ENCODE results near the gene AK8. TPM values are rescaled to one million over a fixed set of nuclear protein-coding genes. Genes with fewer than 3 reads are reported as not detected.

The AK8 gene
- polyA plus RNA-seq, 1 donor, result 2.6 TPM

DNA sequence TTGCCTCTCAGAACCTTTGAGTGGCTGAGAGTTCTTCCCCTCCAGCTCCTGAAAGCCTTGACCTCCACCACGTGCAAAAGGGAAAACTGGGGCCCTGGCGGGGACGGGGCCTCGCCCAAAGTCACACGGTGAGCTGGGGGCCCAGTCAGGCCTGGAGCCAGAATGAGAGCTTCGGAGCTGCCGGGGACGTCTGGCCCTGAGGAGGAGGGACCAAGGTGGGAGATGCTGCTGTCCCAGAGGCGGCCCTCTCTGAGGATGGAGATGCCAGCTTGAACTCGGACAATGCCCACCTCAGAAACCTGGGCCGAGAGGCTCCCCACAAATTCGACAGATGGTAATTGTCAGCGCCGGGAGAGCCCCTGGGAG lies 643 bp downstream of the AK8 start:
- H3K4me1 ChIP-seq (ENCODE audit: control insufficient read depth, insufficient read depth, low read length), result peaks cover 5% of the 10 kb centered on the region
- peaks cover 4% of the 10 kb centered on the region for H3K27me3 ChIP-seq (ENCODE audit: control insufficient read depth, insufficient read depth, low read length)
- H3K36me3 ChIP-seq (ENCODE audit: control insufficient read depth, insufficient read depth, low read length), result no peaks in the 10 kb centered on the region
- no CpG with 5 or more reads among the region's 14 CpGs for WGBS (ENCODE audit: insufficient coverage, low lambda C conversion rate)
- H3K4me3 ChIP-seq (ENCODE audit: low read length), result peak overlapping the region; percentile 100
- no peak overlapping the region for H3K27ac ChIP-seq (ENCODE audit: low read length)
- no peak for DNase-seq
- no peaks in the 10 kb centered on the region for H3K9me3 ChIP-seq (ENCODE audit: control insufficient read depth, low read depth, low read length)

DNA sequence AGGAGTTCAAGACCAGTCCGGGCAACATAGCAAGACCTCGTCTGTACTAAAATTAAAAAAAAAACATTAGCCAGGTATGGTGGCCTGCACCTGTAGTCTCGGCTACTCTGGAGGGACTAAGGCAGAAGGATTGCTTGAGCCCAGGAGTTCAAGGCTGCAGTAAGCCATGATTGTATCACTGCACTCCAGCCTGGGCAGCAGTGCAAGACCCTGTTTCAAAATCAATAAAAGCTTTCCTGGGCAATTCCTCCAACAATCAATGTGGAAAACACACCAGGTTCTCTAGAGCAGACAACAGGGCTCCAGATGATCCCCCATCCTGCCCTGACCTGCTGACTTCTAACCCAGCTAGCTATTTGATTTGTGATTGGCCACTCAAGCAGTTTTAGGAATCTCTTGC lies 1.2 kb downstream of the AK8 start:
- DNase-seq, result no peak
- H3K36me3 ChIP-seq (ENCODE audit: control insufficient read depth, insufficient read depth, low read length), result no peaks in the 10 kb centered on the region
- H3K4me1 ChIP-seq (ENCODE audit: control insufficient read depth, insufficient read depth, low read length), result peaks cover 5% of the 10 kb centered on the region
- no peaks in the 10 kb centered on the region for H3K9me3 ChIP-seq (ENCODE audit: control insufficient read depth, low read depth, low read length)
- no peak overlapping the region for H3K27ac ChIP-seq (ENCODE audit: low read length)
- H3K4me3 ChIP-seq (ENCODE audit: low read length), result no peak overlapping the region
- WGBS (ENCODE audit: insufficient coverage, low lambda C conversion rate), result no CpG with 5 or more reads among the region's 3 CpGs
- peaks cover 4% of the 10 kb centered on the region for H3K27me3 ChIP-seq (ENCODE audit: control insufficient read depth, insufficient read depth, low read length)

DNA sequence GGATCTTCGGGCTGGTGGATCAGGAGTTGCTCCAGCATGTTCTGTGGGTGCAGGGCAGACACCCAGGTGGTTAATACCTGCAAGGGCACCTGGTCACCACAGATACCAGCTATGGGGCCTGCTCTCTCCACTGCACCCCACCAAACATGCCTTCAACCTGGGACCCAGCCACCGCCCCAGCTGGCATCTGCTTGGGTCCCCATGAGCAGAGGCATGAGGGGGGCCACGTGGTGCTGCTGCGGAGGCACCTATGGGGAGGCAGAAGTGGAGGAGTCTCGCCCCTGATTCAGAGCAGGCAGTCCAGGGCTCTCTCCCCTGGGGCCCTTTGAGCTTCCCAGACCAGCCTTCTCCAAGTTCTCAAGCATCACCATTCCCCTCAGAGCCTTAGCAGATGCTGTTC lies 2.9 kb downstream of the AK8 start:
- DNase-seq, result no peak
- peaks cover 4% of the 10 kb centered on the region for H3K27me3 ChIP-seq (ENCODE audit: control insufficient read depth, insufficient read depth, low read length)
- H3K4me1 ChIP-seq (ENCODE audit: control insufficient read depth, insufficient read depth, low read length), result peaks cover 5% of the 10 kb centered on the region
- no peaks in the 10 kb centered on the region for H3K9me3 ChIP-seq (ENCODE audit: control insufficient read depth, low read depth, low read length)
- H3K27ac ChIP-seq (ENCODE audit: low read length), result no peak overlapping the region
- no CpG with 5 or more reads among the region's 5 CpGs for WGBS (ENCODE audit: insufficient coverage, low lambda C conversion rate)
- no peaks in the 10 kb centered on the region for H3K36me3 ChIP-seq (ENCODE audit: control insufficient read depth, insufficient read depth, low read length)
- H3K4me3 ChIP-seq (ENCODE audit: low read length), result no peak overlapping the region

DNA sequence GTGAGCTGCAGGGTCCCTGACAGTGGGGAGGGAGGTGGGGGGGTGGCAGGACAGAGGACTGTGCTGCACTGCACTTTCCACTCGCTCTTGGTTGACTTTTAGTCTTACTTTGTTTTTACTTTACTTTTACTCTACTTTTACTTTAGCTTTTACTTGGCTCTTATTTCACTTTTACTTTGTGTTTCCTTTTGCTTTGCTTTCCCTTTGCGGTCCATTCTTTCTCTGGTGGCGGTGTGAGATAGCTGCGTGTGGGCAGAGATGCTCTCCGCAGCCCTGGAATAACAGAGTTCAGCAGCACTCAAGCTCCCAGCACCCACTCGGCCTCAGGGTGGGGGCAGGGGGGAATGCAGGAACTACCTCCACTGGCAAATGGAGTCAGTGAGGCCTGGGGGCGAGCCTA lies 4.7 kb downstream of the AK8 start:
- no peak for DNase-seq
- no peak overlapping the region for H3K4me3 ChIP-seq (ENCODE audit: low read length)
- peaks cover 5% of the 10 kb centered on the region for H3K4me1 ChIP-seq (ENCODE audit: control insufficient read depth, insufficient read depth, low read length)
- H3K36me3 ChIP-seq (ENCODE audit: control insufficient read depth, insufficient read depth, low read length), result no peaks in the 10 kb centered on the region
- no peaks in the 10 kb centered on the region for H3K9me3 ChIP-seq (ENCODE audit: control insufficient read depth, low read depth, low read length)
- 57% methylated on average over 1 of the region's 7 CpGs for WGBS (ENCODE audit: insufficient coverage, low lambda C conversion rate)
- H3K27ac ChIP-seq (ENCODE audit: low read length), result no peak overlapping the region
- peaks cover 4% of the 10 kb centered on the region for H3K27me3 ChIP-seq (ENCODE audit: control insufficient read depth, insufficient read depth, low read length)

DNA sequence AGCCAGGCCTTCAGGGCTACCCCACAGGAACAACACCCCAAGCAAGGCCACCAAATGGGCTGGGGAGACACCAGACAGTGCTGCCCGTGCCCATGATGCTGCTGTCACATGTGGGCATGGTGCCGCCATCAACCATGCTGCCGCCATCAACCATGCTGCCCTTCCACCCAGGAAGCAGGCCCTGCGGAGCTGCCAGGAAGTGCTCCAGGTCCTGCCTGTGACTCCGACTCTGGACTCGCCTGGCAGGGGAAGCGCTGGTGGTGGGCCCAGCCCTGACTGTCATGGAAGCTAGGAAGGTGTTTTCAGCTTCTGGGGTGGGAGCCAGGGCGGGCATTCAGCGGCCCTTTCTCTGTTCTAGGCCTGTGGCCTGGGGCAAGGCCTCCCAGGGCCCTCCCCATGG lies 8.8 kb downstream of the AK8 start:
- no peaks in the 10 kb centered on the region for H3K9me3 ChIP-seq (ENCODE audit: control insufficient read depth, low read depth, low read length)
- no peak overlapping the region for H3K4me3 ChIP-seq (ENCODE audit: low read length)
- no peak for DNase-seq
- no peaks in the 10 kb centered on the region for H3K27me3 ChIP-seq (ENCODE audit: control insufficient read depth, insufficient read depth, low read length)
- H3K4me1 ChIP-seq (ENCODE audit: control insufficient read depth, insufficient read depth, low read length), result no peaks in the 10 kb centered on the region
- no CpG with 5 or more reads among the region's 9 CpGs for WGBS (ENCODE audit: insufficient coverage, low lambda C conversion rate)
- H3K27ac ChIP-seq (ENCODE audit: low read length), result no peak overlapping the region
- no peaks in the 10 kb centered on the region for H3K36me3 ChIP-seq (ENCODE audit: control insufficient read depth, insufficient read depth, low read length)

DNA sequence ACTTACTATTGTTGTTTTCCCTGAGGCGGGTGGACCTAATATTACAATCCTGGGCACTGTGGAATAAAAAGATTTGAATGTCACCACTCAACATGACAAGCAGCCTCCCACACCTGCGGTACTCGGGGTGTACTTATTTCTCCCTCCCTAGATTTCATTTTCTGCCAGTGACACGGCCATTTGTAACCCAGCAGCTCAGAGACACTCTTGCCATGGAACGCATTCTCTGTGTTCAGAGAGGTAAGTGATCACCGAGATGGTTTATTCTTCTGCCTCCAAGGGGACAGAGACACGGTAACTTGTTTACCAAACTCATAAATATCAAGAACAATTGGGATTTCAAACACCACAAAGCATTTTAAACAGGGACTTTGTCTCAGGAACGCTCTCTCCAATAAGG lies 11.2 kb downstream of the AK8 start:
- Histone ChIP-seq H3K9me3 (ENCODE audit: control insufficient read depth, low read depth, low read length) (no peaks in the 10 kb centered on the region), H3K36me3 (ENCODE audit: control insufficient read depth, insufficient read depth, low read length) (no peaks in the 10 kb centered on the region), H3K4me3 (ENCODE audit: low read length) (no peak overlapping the region), H3K27ac (ENCODE audit: low read length) (no peak overlapping the region), H3K27me3 (ENCODE audit: control insufficient read depth, insufficient read depth, low read length) (no peaks in the 10 kb centered on the region), H3K4me1 (ENCODE audit: control insufficient read depth, insufficient read depth, low read length) (no peaks in the 10 kb centered on the region)
- DNase-seq, result no peak
- WGBS (ENCODE audit: insufficient coverage, low lambda C conversion rate), result 46% methylated on average over 2 of the region's 8 CpGs

DNA sequence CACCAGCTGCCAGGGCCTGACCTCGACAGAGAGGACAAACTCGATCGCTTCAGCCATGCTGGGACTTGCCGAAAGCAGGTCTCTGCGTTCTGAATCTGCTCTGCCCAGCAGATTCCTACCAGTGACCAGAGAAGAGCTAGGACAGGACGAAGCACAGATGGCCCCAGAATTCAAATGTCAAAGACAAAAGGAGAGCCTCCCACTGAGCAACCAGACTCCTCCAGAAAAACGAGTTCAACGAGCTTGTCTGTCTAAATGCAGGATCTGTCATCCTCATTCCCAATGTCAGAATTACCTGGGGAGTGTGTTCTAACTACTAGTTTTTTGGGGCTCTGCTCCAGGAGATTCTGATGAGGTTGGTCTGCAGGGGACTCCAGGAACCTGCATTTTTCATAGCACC lies 13.4 kb downstream of the AK8 start:
- 88% methylated on average over 5 of the region's 8 CpGs for whole genome bisulfite sequencing (ENCODE audit: insufficient coverage, low lambda C conversion rate)
- Histone ChIP-seq H3K27me3 (ENCODE audit: control insufficient read depth, insufficient read depth, low read length) (no peaks in the 10 kb centered on the region), H3K4me1 (ENCODE audit: control insufficient read depth, insufficient read depth, low read length) (no peaks in the 10 kb centered on the region), H3K36me3 (ENCODE audit: control insufficient read depth, insufficient read depth, low read length) (no peaks in the 10 kb centered on the region), H3K27ac (ENCODE audit: low read length) (no peak overlapping the region), H3K9me3 (ENCODE audit: control insufficient read depth, low read depth, low read length) (no peaks in the 10 kb centered on the region), H3K4me3 (ENCODE audit: low read length) (no peak overlapping the region)
- DNase-seq, result no peak

DNA sequence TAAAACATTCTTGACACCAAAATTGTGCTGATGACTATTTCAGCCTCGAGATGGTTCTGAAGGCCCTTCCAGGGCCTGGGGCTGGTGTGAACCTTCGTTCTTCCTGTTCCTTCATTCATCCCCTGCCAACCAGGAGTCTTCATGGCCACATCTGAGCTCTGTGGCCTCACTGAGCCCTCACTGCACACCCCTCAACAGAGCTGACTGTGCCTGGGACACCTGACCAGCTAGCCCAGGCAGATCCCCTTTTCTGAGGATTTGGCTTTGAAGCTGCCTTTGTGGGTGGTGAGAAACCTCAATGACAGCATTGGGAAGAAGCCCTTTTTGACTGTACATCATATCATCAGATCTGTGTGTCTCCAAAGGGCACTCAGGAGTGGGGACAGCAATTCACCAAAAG lies 13.8 kb downstream of the AK8 start:
- Histone ChIP-seq H3K4me1 (ENCODE audit: control insufficient read depth, insufficient read depth, low read length) (no peaks in the 10 kb centered on the region), H3K4me3 (ENCODE audit: low read length) (no peak overlapping the region), H3K9me3 (ENCODE audit: control insufficient read depth, low read depth, low read length) (no peaks in the 10 kb centered on the region), H3K36me3 (ENCODE audit: control insufficient read depth, insufficient read depth, low read length) (no peaks in the 10 kb centered on the region), H3K27me3 (ENCODE audit: control insufficient read depth, insufficient read depth, low read length) (no peaks in the 10 kb centered on the region), H3K27ac (ENCODE audit: low read length) (no peak overlapping the region)
- no peak for DNase-seq
- WGBS (ENCODE audit: insufficient coverage, low lambda C conversion rate), result 100% methylated on average over 1 of the region's 2 CpGs

DNA sequence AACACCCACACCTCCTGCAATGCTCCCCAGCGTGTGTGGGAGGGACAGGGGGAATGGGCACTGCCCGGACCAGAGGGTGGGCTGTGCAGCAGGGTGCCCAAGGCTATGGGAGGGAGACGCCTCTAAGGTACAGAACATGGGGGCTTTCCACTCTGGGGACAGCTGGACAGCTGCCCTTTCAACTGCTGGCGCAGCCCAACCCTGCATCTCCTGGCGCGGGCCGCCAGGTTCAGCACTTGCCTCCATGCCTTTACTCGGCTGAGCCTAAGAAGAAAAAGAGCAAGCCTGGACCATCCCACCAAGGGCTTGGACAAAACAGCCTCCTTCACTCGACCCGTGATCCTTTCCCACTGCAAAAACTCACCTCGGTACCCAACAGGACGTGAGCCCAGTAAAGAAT lies 15.0 kb downstream of the AK8 start:
- H3K4me3 ChIP-seq (ENCODE audit: low read length), result no peak overlapping the region
- H3K9me3 ChIP-seq (ENCODE audit: control insufficient read depth, low read depth, low read length), result no peaks in the 10 kb centered on the region
- 60% methylated on average over 2 of the region's 12 CpGs for WGBS (ENCODE audit: insufficient coverage, low lambda C conversion rate)
- H3K27me3 ChIP-seq (ENCODE audit: control insufficient read depth, insufficient read depth, low read length), result peaks cover 1% of the 10 kb centered on the region
- no peak for DNase-seq
- H3K4me1 ChIP-seq (ENCODE audit: control insufficient read depth, insufficient read depth, low read length), result no peaks in the 10 kb centered on the region
- H3K27ac ChIP-seq (ENCODE audit: low read length), result no peak overlapping the region
- no peaks in the 10 kb centered on the region for H3K36me3 ChIP-seq (ENCODE audit: control insufficient read depth, insufficient read depth, low read length)

DNA sequence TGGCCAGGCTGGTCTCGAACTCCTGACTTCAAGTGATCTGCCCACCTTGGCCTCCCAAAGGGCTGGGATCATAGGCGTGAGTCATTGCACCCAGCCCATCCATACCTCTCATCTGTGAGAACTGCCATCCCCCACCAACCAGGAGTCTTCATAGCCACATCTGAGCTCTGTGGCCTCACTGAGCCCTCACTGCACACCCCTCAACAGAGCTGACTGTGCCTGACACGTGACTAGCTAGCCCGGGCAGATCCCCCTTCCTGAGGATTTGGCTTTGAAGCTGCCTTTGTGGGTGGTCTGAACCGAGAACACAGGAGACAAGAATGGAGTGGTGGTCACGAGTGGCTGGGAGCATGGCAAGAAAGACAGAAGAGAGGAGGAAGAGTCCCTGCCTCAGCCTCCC lies 15.6 kb downstream of the AK8 start:
- no peaks in the 10 kb centered on the region for H3K4me1 ChIP-seq (ENCODE audit: control insufficient read depth, insufficient read depth, low read length)
- H3K9me3 ChIP-seq (ENCODE audit: control insufficient read depth, low read depth, low read length), result no peaks in the 10 kb centered on the region
- DNase-seq, result no peak
- peaks cover 2% of the 10 kb centered on the region for H3K27me3 ChIP-seq (ENCODE audit: control insufficient read depth, insufficient read depth, low read length)
- H3K27ac ChIP-seq (ENCODE audit: low read length), result no peak overlapping the region
- H3K4me3 ChIP-seq (ENCODE audit: low read length), result no peak overlapping the region
- no peaks in the 10 kb centered on the region for H3K36me3 ChIP-seq (ENCODE audit: control insufficient read depth, insufficient read depth, low read length)
- 80% methylated on average over 1 of the region's 6 CpGs for WGBS (ENCODE audit: insufficient coverage, low lambda C conversion rate)

DNA sequence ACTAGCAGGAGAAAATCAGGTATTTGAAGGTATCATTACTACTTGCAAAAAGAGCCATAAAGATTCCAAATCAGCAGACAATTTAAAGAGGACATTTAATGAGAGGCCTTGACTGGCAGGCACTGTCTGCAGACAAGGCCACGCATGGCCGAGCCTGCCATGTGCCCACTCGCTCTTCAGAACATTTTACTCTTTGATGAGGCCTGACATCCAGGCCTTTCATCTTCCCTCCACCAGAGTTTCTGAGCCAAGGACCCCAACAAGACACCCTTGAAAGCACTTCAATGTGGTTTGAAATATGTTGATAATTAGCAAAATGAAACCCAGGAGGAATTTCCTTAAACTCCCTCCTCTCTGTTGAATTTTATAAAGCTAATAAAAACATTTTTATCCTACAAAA lies 16.4 kb downstream of the AK8 start:
- Histone ChIP-seq H3K4me3 (ENCODE audit: low read length) (no peak overlapping the region), H3K4me1 (ENCODE audit: control insufficient read depth, insufficient read depth, low read length) (no peaks in the 10 kb centered on the region), H3K27ac (ENCODE audit: low read length) (no peak overlapping the region), H3K36me3 (ENCODE audit: control insufficient read depth, insufficient read depth, low read length) (no peaks in the 10 kb centered on the region), H3K27me3 (ENCODE audit: control insufficient read depth, insufficient read depth, low read length) (peaks cover 2% of the 10 kb centered on the region), H3K9me3 (ENCODE audit: control insufficient read depth, low read depth, low read length) (no peaks in the 10 kb centered on the region)
- DNase-seq, result no peak
- WGBS (ENCODE audit: insufficient coverage, low lambda C conversion rate), result no CpG with 5 or more reads among the region's 3 CpGs
